ENCODE measurements around the gene IFT43. TPM values are rescaled to one million over a fixed set of nuclear protein-coding genes. Genes with fewer than 3 reads are reported as not detected.

IFT43 gene
- total and polyA plus RNA-seq, 7 donors = 10.4 to 23.6 (median 15.6) TPM

GRCh38 chr14:76125511-76125910 is 139.9 kb downstream of the IFT43 start:
- WGBS, 3 donors = 49 to 56% (median 52%) methylated on average over 8 of the region's 8 CpGs
- ATAC-seq = no peak
- Histone ChIP-seq H3K36me3 (ENCODE audit: insufficient read depth in 1 of 2, low read depth in 1 of 2) (no peaks in the 10 kb centered on the region), H3K27ac (no peak overlapping the region), H3K4me3 (no peak overlapping the region), H3K27me3 (ENCODE audit: insufficient read depth in 3 of 3, low read length in 2 of 3) (peaks cover 0 to 11% (median 3%) of the 10 kb centered on the region in 3 donors), H3K9me3 (no peaks in the 10 kb centered on the region), H3K4me1 (no peaks in the 10 kb centered on the region)
- TF ChIP-seq CTCF (IDR thresholded peaks at IDR 0.05) = no peak
- intact Hi-C loops (cut with DNase I) = no loop called here
- DNase-seq = no peak

- 78 to 85% (median 83%) methylated on average over 5 of the region's 5 CpGs for WGBS, 3 donors
Observed at GRCh38 chr14:76126076-76126475, 140.5 kb downstream of the IFT43 start.

GRCh38 chr14:76129851-76130576 is 144.5 kb downstream of the IFT43 start:
- 48 to 50% (median 48%) methylated on average over 3 of the region's 3 CpGs for WGBS, 3 donors
- peaks cover 0 to 44% (median 5%) of the 10 kb centered on the region in 3 donors for H3K27me3 ChIP-seq (ENCODE audit: insufficient read depth in 3 of 3, low read length in 2 of 3)
- intact Hi-C loops (cut with DNase I) = no loop called here

More at GRCh38 chr14:76126076-76126475, 140.5 kb downstream of the IFT43 start:
- H3K27me3 ChIP-seq (ENCODE audit: insufficient read depth in 3 of 3, low read length in 2 of 3) = peaks cover 0 to 15% (median 3%) of the 10 kb centered on the region in 3 donors
- no peak for ATAC-seq
- no peak overlapping the region for H3K27ac ChIP-seq
- H3K4me3 ChIP-seq = no peak overlapping the region
- no peaks in the 10 kb centered on the region for H3K36me3 ChIP-seq (ENCODE audit: insufficient read depth in 1 of 2, low read depth in 1 of 2)
- intact Hi-C loops (cut with DNase I) = no loop called here
- no peak for DNase-seq
- H3K9me3 ChIP-seq = no peaks in the 10 kb centered on the region
- no peak for TF ChIP-seq CTCF (IDR thresholded peaks at IDR 0.05)
- no peaks in the 10 kb centered on the region for H3K4me1 ChIP-seq

GRCh38 chr14:76131071-76131965 is 145.8 kb downstream of the IFT43 start:
- WGBS, 3 donors = 10 to 14% (median 13%) methylated on average over 29 to 30 of the region's 30 CpGs
- no peak for DNase-seq
- no peak for ATAC-seq
- no peaks in the 10 kb centered on the region for H3K9me3 ChIP-seq
- no peak for TF ChIP-seq CTCF (IDR thresholded peaks at IDR 0.05)
- H3K4me1 ChIP-seq = no peaks in the 10 kb centered on the region
- no peak overlapping the region for H3K27ac ChIP-seq
- H3K36me3 ChIP-seq (ENCODE audit: insufficient read depth in 1 of 2, low read depth in 1 of 2) = no peaks in the 10 kb centered on the region
- H3K4me3 ChIP-seq = no peak overlapping the region
- intact Hi-C loops (cut with DNase I) = no loop called here
- H3K27me3 ChIP-seq (ENCODE audit: insufficient read depth in 3 of 3, low read length in 2 of 3) = peaks cover 0 to 56% (median 7%) of the 10 kb centered on the region in 3 donors

More at GRCh38 chr14:76129851-76130576, 144.5 kb downstream of the IFT43 start:
- H3K4me3 ChIP-seq = no peak overlapping the region
- DNase-seq (no peak), ATAC-seq (no peak)
- no peak overlapping the region for H3K27ac ChIP-seq
- no peaks in the 10 kb centered on the region for H3K4me1 ChIP-seq
- no peaks in the 10 kb centered on the region for H3K9me3 ChIP-seq
- H3K36me3 ChIP-seq (ENCODE audit: insufficient read depth in 1 of 2, low read depth in 1 of 2) = no peaks in the 10 kb centered on the region
- no peak for TF ChIP-seq CTCF (IDR thresholded peaks at IDR 0.05)
